Activated CD4-positive, alpha-beta T cell treated with anti-CD3 and anti-CD28 coated beads for 48 hours (primary cell): Measurements from ENCODE around the gene CNTNAP2.

Experiments used
- DNase-seq: peaks from one replicate; pipeline ENCODE4 v3.0.0-alpha.2; 2020

Gene CNTNAP2

DNA sequence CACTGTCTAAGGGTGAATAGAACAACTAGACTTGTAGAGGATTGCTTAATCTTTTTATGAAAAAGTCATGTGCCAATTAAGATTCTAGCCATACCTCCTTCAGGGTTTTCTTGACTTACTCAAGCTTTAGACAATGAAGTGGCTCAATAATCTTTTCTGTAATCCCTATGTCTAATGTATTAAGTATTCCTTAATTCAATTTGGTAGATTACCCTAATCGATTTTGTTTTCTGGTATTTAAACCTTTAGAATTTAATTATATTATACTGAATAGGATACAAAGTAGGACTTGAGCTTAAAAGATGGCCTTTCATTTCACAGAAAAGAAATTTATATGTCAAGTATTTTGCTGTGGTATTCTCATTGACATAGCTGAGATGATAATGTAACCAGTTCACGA lies 1876.1 kb downstream of the CNTNAP2 start:
- DNase-seq = no peak

DNA sequence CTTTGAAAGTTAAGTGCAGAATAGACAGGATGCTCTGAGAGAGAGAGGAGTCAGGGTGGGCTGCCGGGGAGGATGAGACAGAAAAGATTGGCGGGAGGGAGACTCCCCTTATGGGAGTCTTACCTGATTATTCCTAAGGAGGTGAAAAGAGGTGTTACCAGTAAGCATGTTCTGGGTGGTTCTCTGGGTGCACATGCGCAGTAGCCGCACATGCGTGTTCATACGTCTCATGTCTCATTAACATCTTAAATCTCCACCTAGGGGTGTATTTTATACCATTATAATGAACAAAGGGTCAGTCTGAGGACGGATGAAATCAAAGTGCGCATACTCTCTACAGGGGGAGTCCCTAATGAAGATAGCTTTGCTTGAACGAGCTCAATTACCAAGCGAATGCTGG lies 1881.0 kb downstream of the CNTNAP2 start:
- DNase-seq = no peak

DNA sequence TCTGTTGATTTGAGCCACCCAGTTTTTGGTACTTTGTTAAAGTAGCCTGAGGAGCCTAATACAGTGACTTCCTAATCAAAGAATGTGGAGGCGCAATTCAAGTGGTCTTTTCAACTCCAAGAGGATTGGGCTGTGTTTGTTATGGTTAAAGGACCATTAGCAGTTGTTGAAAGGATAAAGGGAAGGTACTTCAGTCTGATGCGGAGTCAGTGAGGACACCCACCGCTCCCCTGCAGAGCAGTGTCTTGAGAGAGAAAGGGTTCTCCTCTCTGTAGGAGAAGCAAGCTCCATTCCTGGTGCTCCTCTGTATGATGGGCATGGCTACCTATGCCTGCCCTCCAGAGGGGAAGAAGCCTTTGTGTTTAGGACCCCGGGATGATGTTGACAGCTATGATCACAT lies 1883.4 kb downstream of the CNTNAP2 start:
- no peak for DNase-seq

DNA sequence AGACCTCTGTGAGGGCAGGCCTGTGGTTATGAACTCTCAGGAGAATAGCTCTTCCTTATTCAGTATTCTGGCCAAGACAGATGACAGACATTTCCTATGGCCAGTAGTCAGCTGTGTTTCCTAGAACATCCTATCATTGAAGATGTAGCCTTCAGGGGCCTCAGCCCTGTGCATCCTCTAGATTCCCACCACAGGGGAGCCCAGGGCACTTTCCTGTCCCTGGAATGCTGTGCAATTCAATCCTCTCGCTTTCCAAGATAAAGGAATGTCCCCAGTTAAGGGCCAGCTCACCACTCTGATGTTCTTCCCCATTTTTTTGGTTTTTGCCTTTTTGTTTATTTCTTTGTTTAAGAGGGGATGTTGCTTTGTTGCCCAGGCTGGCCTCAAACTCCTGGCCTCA lies 1895.2 kb downstream of the CNTNAP2 start:
- no peak for DNase-seq

DNA sequence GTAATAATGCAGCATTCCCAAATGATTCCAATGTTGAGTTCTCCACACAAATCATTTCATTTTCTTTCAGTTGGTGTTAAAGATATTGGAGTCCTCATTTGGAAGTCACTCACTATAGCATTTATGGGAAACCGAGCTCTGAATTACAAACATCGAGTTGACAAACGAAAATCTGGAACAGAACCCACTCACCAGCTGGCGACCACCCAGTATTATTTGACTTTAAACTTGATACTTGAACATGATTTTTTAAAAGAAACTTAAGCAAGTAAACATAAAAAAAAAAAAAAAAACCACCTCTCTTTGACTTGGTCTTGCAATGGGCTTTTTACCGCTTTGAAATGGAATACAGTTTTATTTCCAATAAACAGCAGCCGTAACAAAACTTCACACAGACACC lies 1897.4 kb downstream of the CNTNAP2 start:
- DNase-seq = no peak

DNA sequence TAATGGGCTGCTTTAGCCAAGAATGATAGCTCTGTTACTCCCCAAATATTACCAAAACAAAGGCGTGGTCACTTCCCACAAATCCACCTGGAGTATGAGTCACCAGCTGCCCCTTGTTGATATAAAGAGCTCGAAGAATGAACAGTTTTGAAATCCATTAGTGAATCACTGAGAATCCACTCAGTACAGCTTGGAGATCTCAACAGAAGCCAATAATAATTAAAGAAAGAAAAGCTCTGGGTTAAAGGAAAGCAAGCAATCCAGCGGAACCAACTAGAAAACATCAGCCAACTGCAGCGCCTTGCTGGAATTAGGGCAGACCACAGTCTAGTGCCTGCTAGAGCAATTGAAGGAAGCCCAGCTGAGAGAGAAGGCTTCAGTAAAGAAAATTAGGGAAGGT lies 1897.9 kb downstream of the CNTNAP2 start:
- DNase-seq = no peak

DNA sequence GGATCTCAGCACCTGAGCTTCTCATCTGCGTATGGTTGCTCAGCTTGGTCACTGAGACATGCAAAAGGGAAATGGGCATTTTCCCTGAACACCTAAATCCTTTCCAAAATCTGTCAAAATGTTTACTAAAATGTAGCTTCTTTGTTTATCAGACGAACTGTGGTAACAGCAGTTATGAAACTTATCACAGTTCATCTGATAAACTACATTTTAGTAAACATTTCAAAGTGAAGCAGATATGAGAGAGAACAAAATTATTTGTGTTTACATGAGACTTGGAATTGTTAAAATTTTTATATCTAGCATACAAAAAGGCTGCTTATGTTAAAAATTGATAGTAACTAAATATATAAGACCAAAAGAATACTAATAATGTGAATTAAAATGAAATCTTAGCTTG lies 1900.5 kb downstream of the CNTNAP2 start:
- DNase-seq = no peak

DNA sequence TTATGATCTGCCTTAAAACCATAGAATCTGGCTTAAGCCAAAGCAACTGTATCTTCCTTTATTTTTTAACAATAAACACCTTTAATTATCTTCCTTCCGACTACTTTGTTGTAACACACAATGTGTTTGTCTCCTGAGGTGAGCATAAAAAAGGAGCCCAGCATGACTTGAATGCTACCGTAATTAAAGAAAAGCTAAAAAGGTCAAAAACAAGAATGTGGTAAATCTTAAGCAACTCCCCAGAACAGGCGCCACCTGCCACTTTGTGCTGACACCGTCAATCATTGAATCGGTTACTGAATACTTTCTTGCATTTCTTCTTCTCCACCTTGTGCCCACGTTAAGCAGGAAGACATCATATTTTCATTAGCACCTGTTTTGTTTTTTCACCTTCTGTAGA lies 1904.1 kb downstream of the CNTNAP2 start:
- DNase-seq = no peak

DNA sequence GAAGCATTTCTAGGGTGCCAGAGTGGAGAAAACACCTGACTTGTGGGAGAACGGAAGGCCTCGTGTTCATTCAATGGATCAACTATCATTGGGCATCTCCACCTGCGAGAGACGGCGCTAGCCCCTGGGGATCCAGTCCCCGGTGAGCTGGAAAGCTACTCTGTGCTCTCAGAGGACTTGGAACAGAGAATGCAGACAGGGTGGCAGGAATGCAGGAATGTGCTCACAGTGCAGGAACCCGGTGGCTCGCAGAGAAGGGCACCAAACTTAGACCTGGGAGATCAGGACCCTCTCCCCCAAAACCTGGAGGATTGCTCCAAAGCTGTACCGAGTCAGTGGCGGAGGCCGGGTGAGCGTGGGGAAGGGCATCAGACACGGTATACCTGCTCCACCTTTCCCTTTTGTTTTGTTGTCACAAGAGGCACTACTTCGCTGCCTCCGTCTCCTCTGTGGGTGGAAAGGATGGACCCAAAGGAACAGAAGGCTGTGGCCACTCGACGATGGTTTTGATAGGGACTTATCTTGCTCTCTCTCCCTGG lies 1905.0 kb downstream of the CNTNAP2 start:
- DNase-seq = no peak

DNA sequence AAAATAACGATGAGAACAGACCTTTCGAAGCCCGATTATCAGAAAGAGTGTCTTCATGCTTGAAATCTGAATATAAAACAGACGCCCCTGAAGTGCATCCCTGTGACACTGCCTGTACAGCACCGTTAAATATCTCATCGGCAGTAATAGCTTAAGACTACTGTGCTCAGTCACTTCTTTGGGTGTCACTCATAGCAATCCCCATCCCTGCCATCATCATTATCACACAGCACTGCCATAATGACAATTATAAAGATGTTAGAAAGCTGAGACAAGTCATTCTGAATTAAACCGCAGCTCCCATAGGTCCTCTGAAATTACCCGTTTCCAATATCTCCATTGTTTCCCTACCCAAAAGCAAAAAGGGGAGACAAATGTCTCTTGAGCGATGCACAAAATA lies 1906.2 kb downstream of the CNTNAP2 start:
- no peak for DNase-seq

DNA sequence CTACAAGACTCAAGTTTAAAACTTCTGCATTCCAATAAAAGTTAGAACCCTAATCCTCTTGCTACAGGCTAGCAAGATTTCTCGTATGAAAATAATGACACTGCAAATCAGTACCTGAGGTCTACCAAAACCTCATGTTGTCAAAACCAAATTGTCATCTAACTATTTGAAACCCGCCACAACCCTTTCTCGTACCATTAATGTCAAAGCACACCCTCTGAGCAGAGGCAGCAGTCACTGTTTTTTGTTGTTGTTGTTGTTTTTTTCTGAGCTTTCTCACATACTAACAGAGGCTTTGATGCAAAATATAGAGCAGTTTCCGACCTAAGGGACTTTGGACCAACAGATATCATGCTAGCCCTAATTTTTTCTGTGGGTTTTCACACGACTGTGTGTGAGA lies 1910.1 kb downstream of the CNTNAP2 start:
- DNase-seq = no peak

DNA sequence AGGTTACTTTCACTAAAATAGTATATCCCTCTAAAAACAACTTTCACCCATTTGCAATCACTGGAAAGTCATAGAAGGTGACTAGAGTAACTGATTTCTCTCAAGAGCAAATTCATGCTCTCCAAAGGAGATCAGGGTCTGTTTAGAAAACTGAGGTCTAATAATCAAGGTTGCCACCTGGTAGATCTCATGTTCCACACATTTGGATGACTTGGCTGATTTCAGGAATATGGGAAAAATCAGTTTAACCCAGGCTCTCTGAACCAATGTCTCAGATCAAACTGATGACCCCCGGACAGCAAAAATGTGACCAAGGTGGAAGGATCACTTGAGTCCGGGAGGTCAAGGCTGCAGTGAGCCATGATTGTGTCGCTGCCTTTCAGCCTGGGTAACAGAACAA lies 1911.6 kb downstream of the CNTNAP2 start:
- no peak for DNase-seq

DNA sequence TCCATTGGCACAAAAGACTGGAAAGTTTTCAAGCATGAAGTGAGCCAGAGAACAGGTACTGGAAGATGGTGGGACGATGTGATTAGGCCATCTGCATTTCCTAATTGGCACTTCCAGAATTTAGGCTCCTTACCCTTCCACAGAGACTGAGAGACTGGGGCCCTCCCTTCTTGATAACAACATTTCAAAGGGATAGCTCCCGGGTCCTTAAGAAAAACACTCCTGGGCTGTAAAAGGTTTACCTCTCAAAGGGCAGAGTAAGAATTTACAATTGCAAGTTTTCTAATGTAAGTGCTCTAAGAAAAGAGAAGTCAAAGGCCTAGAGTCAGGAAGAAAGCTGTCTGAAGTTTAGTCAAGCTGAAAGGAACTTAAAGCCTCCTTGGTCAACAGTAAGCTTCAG lies 1914.4 kb downstream of the CNTNAP2 start:
- DNase-seq = no peak

DNA sequence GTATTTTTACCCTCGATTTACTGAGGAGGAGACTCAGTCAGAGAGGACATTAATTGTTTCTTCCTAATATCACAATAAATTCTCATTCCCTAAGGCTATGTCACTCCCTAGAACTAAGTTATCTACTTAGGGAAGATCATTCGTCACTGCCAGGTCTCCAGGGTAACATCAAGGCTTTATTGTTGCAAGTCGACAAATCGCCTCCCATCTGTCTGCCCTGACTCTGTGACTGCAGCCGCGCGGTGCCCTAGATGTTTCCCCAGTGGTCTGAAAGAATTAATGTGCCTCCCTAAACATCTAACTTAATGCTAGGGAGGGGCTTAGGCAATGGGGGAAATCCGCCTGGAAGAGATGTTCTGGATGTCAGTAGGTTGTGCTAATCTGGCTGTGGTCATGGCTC lies 1915.2 kb downstream of the CNTNAP2 start:
- DNase-seq = no peak

DNA sequence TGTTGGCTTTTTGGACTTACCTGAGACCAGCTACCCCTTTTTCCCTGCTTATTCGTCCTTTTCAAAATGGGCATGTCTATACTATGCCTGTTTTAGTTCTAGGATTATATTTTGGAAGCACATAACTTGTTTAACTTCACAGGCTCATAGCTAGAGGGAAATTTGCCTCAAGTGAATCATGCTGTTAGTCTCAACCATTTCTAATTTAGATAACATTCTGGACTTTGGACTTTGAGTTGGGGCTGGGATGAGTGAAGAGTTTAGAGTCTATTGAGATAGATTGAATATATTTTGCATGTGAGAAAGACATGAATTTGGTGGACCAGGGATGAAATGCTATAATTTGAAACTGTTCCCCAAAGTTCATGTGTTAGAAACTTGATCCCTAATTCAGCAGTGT lies 1919.3 kb downstream of the CNTNAP2 start:
- no peak for DNase-seq

DNA sequence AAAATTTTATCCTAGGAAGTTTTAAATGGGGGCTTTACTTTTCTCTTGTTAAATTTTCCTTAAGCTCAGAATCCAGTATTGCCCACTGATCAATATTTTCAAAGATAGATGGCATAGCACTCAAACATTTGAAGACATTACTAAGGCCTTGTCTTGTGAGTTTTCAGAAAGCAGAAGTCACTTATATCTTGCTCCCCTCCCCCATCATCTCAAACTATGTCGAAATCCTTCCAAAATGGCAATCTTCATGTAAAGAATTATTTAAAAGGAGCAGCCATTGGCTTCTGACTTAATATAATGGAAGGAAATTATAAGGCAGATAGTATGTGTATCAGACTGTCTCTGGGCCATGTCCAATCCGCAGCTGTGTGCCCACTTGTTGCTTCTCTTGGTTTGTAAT lies 1920.4 kb downstream of the CNTNAP2 start:
- DNase-seq = no peak

DNA sequence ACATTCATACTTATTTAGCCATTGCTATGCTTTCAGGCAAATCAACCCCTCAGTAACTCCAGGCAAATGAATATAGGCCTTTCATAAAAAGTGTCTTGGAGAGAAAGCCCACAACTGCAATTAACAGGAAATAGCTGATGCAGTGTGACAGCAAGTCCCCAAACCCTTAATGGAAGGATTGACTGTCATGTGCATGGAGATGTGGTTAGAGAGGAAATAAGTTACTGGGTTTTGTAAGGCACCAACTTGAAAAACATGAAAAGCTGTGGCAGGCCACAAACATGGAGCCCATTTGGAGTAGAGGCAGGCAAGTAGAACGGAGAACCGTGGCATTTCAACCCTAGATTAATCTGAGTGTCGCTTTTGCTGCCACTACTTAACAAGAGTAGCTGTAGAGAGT lies 1924.6 kb downstream of the CNTNAP2 start:
- no peak for DNase-seq

DNA sequence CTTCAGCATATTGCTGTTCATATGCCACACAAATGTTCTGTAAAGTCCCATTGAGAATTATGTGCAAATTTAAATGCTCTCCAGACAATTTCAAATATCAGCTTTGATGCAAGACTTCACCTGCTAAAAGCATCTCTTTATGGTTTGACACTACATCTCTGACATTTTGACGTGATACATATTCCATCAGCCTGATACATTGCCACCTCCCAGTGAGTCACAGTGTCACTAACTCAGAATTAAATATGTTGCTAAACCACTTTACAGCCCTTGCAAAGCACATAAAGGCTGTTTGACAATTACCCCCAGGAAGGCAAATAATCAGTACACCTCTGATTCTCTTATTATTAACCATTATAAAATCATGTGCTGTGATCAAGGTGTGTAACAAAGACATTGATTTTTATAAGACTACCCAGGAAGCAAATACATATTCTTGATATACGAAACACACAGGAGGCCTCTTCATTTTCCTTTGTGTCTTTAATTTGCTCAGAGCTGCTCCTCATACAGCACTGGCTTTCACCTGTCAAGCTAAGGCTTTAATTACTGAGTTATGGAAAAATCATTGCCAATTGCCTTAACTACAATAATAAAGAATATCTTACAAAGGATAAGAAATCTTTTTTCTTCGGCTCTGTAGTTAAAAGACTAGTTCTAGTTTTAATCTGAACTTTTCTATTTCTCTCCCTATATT lies 1926.5 kb downstream of the CNTNAP2 start:
- no peak for DNase-seq

DNA sequence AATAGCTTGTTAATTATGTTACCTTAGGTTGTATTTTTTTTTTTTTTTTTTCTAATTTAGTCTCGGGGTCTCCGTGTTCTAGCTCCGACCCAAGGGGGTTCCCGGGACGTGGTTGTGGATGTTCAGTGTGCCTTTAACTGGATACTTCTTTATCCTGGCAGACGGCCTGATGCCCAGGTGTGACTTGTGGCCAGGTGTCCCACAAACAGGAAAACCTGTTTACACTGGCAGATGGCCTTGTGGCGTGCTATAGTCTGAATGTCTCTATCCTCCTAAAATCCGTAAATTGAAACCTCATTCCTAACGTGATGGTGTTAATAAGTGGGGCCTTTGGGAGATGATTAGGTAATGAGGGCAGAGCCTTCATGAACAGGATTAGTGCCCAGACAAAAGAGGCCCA lies 1927.6 kb downstream of the CNTNAP2 start:
- no peak for DNase-seq

DNA sequence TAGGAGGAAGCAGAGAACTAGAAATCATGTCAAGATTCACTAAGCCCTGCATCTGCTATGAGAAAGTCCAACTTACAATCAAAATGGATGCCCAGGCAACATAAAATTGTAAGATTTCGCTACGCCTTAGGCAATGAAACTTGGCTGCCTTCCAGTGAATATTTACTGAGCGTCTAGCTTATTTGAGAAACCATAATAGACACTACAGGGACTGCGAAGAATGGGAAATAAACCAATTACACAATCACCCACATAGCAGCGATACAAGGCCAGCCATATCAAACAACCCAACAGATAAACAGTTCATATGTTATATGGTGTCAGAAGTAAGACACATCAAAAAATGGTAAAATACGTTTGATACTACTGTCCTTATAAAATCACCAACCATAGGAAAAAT lies 1928.9 kb downstream of the CNTNAP2 start:
- no peak for DNase-seq

DNA sequence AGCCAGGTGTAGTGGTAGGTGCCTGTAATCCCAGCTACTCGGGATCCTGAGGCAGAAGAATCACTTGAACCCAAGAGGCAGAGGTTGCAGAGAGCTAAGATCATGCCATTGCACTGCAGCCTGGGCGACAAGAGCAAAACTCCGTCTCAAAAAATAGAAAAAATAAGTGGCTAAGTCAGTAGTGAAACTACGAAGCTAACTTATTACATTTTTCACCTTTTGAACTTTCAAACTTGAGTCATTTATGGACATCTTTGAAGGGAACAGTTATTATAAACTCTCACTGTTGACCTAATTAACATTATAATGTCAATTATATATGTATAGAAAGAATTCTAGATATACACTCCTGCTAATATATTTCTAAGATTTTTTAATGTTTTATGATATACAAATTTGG lies 1932.5 kb downstream of the CNTNAP2 start:
- DNase-seq = no peak

DNA sequence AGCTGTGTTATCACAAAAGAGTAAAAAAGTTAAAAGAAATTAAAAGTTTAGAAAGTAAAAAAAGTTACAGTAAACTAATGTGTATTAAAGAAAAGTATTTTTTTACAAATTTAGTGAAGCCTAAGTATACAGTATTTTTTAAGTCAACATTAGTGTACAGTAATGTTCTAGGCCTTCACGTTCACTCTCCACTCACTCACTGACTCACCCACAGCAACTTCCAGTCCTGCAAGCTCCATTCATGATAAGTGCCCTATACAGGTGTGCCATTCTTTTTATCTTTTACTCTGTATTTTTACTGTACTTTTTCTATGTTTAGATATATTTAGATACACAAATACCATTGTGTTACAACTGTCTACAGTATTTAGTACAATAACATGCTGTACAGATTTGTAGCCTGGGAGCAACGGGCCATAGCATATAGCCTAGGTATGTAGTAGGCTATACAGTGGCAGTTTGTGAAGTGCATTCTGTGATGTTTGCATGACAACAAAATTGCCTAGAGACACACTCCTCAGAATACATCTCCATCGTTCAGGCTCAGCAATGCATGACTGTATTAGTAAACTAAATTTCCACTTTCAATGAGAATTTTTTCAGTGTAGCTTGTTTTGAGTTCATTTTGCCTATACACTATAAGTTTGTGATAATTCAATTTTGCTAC lies 1934.0 kb downstream of the CNTNAP2 start:
- no peak for DNase-seq

DNA sequence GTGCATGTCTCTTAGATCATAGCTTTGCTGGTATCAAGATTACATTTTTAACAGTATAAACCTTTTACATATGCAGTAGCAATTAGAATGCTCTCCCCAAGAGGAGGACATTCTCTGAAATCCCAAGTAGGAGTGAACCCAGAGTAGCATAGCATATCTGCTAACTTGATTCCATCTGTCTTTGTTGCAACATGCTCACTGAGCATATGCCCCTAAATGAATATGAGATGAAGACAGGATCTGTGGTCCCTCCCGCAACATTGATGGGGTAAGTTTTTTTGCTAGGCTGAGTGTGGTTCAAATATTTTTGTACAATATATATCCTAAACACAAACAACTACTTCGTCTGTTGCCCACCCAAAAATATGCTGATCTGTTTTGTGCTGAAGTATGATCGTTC lies 1939.8 kb downstream of the CNTNAP2 start:
- no peak for DNase-seq

DNA sequence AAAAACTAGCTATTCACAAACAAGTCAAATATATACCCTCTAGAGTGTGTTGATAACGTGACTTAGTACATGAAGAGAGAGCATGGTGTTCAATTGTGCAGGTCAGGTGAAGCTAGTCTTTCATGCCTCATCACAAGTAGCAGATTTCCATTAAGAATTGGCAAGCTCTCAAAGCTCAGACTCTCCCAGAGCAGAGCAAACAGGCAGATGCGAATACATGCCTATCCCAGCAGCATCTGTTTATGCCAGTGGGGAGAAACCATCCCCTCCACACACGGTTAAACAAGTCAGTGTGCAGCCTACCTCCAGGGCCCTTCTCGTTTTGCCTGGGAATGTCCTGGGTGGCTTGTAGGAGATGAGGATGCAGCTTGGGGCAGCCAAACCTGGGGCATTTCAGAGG lies 1941.5 kb downstream of the CNTNAP2 start:
- no peak for DNase-seq

DNA sequence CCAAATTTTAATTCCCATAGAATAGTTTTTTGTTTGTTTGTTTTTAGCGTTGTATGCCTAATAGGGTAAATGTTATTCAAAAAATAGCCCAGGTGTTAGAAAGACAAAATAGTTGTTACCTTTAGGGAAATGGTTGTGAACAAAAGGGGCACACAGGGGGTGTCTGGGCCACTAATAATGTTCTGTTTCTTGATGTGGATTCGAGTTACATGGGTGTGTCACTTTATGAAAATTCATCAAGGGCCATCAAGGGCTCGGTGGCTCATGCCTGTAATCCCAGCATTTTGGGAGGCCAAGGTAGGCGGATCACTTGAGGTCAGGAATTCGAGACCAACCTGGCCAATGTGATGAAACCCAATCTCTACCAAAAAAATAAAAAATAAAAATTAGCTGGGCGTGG lies 1942.2 kb downstream of the CNTNAP2 start:
- no peak for DNase-seq
